Inferior parietal cortex (tissue), 1 donor: Measurements from ENCODE around the gene TNNI3K.
"Not testable (repeated sequence)": the region's sequence is repeated elsewhere in the genome, so short reads cannot be mapped to it uniquely, and the experiment has no call there.

ENCODE experiments used
- DNase-seq: peaks from one replicate; pipeline ENCODE4 v3.0.0-alpha.2; 2016; ENCODE audit errors: extremely low spot score

Gene TNNI3K

GRCh38 chr1:74235153-74235552, at the start of gene TNNI3K:
Gene TNNI3K (plus strand): TSS chr1:74235387. CDS start chr1:74235452, 65 bp downstream.
- DNase-seq = no peak

- DNase-seq = no peak
These were observed 41.3 kb upstream of the TNNI3K start for GRCh38 chr1:74193908-74194307.

- no peak for DNase-seq
These were observed 39.8 kb upstream of the TNNI3K start for GRCh38 chr1:74195339-74195738.

GRCh38 chr1:74197255-74197654, 37.9 kb upstream of the TNNI3K start:
- DNase-seq = no peak

- peak; percentile 92 for DNase-seq
These were observed 37.3 kb upstream of the TNNI3K start, which contains the start of the genes FPGT and LRRIQ3 for GRCh38 chr1:74197657-74198552. Gene FPGT (plus strand): TSS chr1:74198242. CDS start chr1:74198279, 37 bp downstream. Gene LRRIQ3 (minus strand): TSS chr1:74198176. CDS start chr1:74183684, 14,492 bp downstream.

GRCh38 chr1:74199504-74199903, 35.7 kb upstream of the TNNI3K start:
- DNase-seq = no peak

GRCh38 chr1:74205266-74205665, 29.9 kb upstream of the TNNI3K start:
- no peak for DNase-seq

- no peak for DNase-seq
These were observed 20.0 kb upstream of the TNNI3K start for GRCh38 chr1:74215229-74215628.

GRCh38 chr1:74222701-74223100, 12.5 kb upstream of the TNNI3K start:
- no peak for DNase-seq

GRCh38 chr1:74223453-74223852, 11.7 kb upstream of the TNNI3K start:
- DNase-seq = no peak

- no peak for DNase-seq
These were observed 1.3 kb downstream of the TNNI3K start for GRCh38 chr1:74236440-74236839.

GRCh38 chr1:74237035-74237434, 1.8 kb downstream of the TNNI3K start:
- DNase-seq = no peak

- no peak for DNase-seq
These were observed 2.6 kb downstream of the TNNI3K start for GRCh38 chr1:74237787-74238186.

GRCh38 chr1:74245168-74245772, 10.1 kb downstream of the TNNI3K start:
- DNase-seq = no peak

- DNase-seq = no peak
These were observed 11.1 kb downstream of the TNNI3K start for GRCh38 chr1:74246315-74246714.

GRCh38 chr1:74247881-74248528, 12.8 kb downstream of the TNNI3K start:
- no peak for DNase-seq

- DNase-seq = not testable (repeated sequence)
These were observed 18.1 kb downstream of the TNNI3K start for GRCh38 chr1:74253243-74253824.

GRCh38 chr1:74266001-74266400, 30.8 kb downstream of the TNNI3K start:
- DNase-seq = no peak

GRCh38 chr1:74271503-74271902, 36.3 kb downstream of the TNNI3K start:
- DNase-seq = no peak

GRCh38 chr1:74280642-74281396, 45.6 kb downstream of the TNNI3K start:
- DNase-seq = no peak

GRCh38 chr1:74286414-74286813, 51.2 kb downstream of the TNNI3K start:
- DNase-seq = no peak
